Upper lobe of left lung (tissue), 4 donors: ENCODE results near the gene ACAT2.

ENCODE experiments used
- EP300 ChIP-seq, 4 donors: sonication (generic); formaldehyde crosslinking; IDR thresholded peaks; one replicate each; pipeline ENCODE4 v1.5.1; 2017; ENCODE audit warnings: antibody characterized with exemption in 4 of 4, control low read depth in 2 of 4
- POLR2A ChIP-seq, 4 donors: fragments of 450-650 bp; IDR thresholded peaks; one replicate each; pipeline ENCODE4 v1.5.1; 2016 to 2017; ENCODE audit warnings: antibody characterized with exemption in 4 of 4, mild to moderate bottlenecking in 2 of 4
- TF ChIP-seq, protein P1 (sequence below), 6 experiments: fragments of 450-650 bp in 4 of 6; fragments of 200-600 bp in 2 of 6; sonication (generic) in 2 of 6; IDR thresholded peaks; one replicate each; pipeline ENCODE4 v1.5.1; 2016 to 2019; ENCODE audit warnings: antibody characterized with exemption in 6 of 6

GRCh38 chr6:159828074-159828473, 66.2 kb downstream of the ACAT2 start:
- TF ChIP-seq POLR2A (IDR thresholded peaks at IDR 0.05), result no peak
- no peak for TF ChIP-seq EP300 (IDR thresholded peaks at IDR 0.05)
- TF ChIP-seq, protein P1, sequence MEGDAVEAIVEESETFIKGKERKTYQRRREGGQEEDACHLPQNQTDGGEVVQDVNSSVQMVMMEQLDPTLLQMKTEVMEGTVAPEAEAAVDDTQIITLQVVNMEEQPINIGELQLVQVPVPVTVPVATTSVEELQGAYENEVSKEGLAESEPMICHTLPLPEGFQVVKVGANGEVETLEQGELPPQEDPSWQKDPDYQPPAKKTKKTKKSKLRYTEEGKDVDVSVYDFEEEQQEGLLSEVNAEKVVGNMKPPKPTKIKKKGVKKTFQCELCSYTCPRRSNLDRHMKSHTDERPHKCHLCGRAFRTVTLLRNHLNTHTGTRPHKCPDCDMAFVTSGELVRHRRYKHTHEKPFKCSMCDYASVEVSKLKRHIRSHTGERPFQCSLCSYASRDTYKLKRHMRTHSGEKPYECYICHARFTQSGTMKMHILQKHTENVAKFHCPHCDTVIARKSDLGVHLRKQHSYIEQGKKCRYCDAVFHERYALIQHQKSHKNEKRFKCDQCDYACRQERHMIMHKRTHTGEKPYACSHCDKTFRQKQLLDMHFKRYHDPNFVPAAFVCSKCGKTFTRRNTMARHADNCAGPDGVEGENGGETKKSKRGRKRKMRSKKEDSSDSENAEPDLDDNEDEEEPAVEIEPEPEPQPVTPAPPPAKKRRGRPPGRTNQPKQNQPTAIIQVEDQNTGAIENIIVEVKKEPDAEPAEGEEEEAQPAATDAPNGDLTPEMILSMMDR (IDR thresholded peaks at IDR 0.05), result no peak
